ENCODE results near the gene NFATC2IP. TPM values are rescaled to one million over a fixed set of nuclear protein-coding genes. Genes with fewer than 3 reads are reported as not detected.

Gene NFATC2IP
- total and polyA plus RNA-seq, 4 donors, result 5.8 to 17.6 (median 11.9) TPM

- no peaks in the 10 kb centered on the region for H3K36me3 ChIP-seq (ENCODE audit: control insufficient read depth in 4 of 4, insufficient read depth in 3 of 4, low read depth in 1 of 4, low read length in 3 of 4)
- WGBS, result 61% methylated on average over 3 of the region's 3 CpGs
- no peak overlapping the region for H3K4me3 ChIP-seq (ENCODE audit: low read depth in 1 of 3, low read length in 3 of 3)
Observed at GRCh38 chr16:29014561-29015069, 63.9 kb downstream of the NFATC2IP start.

More at GRCh38 chr16:29014561-29015069, 63.9 kb downstream of the NFATC2IP start:
- no peak overlapping the region for H3K27ac ChIP-seq (ENCODE audit: low read depth in 1 of 2, low read length in 2 of 2)
- H3K27me3 ChIP-seq (ENCODE audit: control insufficient read depth in 4 of 4, insufficient read depth in 4 of 4, low read length in 3 of 4), result no peaks in the 10 kb centered on the region
- TF ChIP-seq MAX (IDR thresholded peaks at IDR 0.05) (no peak), SP1 (IDR thresholded peaks at IDR 0.05) (no peak), HNF4A (conservative IDR thresholded peaks at IDR 0.05) (no peak)
- DNase-seq (ENCODE audit: low spot score), result no peak
- no peak overlapping the region for H3K9ac ChIP-seq (ENCODE audit: low read depth in 1 of 2, low read length in 2 of 2)
- no peaks in the 10 kb centered on the region for H3K9me3 ChIP-seq (ENCODE audit: control insufficient read depth in 4 of 4, low read length in 3 of 4)
- peaks cover 0 to 10% (median 7%) of the 10 kb centered on the region in 4 donors for H3K4me1 ChIP-seq (ENCODE audit: control insufficient read depth in 4 of 4, insufficient read depth in 4 of 4, low read length in 3 of 4)

Other genes starting within 250 kb of the NFATC2IP start
- 100 to 1,000 TPM; 114 to 117 TPM for gene EIF3C, start 239.5 kb upstream of the NFATC2IP start, total RNA-seq
- gene EIF3C, start 239.5 kb upstream of the NFATC2IP start, polyA plus RNA-seq, result 100 to 1,000 TPM; 212 TPM
- 1 to 10 TPM in 1 of 2 donors, under 1 TPM in 1; 0.98 to 7.0 TPM for gene NPIPB9, start 199.2 kb upstream of the NFATC2IP start, total RNA-seq
- gene NPIPB9, start 199.2 kb upstream of the NFATC2IP start, polyA plus RNA-seq, result under 1 TPM; 0.06 to 0.83 TPM
- gene ATXN2L, start 127.9 kb upstream of the NFATC2IP start, total RNA-seq, result 10 to 100 TPM; 37.0 to 40.7 TPM
- 10 to 100 TPM; 23.1 to 28.7 TPM for gene ATXN2L, start 127.9 kb upstream of the NFATC2IP start, polyA plus RNA-seq
- 10 to 100 TPM; 90.4 to 96.0 TPM for gene TUFM, start 104.6 kb upstream of the NFATC2IP start, total RNA-seq
- gene TUFM, start 104.6 kb upstream of the NFATC2IP start, polyA plus RNA-seq, result 100 to 1,000 TPM; 177 to 191 TPM
- gene SH2B1, start 87.1 kb upstream of the NFATC2IP start, total RNA-seq, result 10 to 100 TPM in 1 of 2 donors, 1 to 10 TPM in 1; 8.3 to 10.5 TPM
- gene SH2B1, start 87.1 kb upstream of the NFATC2IP start, polyA plus RNA-seq, result 10 to 100 TPM in 1 of 2 donors, 1 to 10 TPM in 1; 4.9 to 13.0 TPM
- gene ATP2A1, start 72.4 kb upstream of the NFATC2IP start, total RNA-seq, result under 1 TPM; 0.09 to 0.17 TPM
- under 1 TPM; 0.07 to 0.23 TPM for gene ATP2A1, start 72.4 kb upstream of the NFATC2IP start, polyA plus RNA-seq
- gene RABEP2, start 25.7 kb upstream of the NFATC2IP start, total RNA-seq, result 10 to 100 TPM in 1 of 2 donors, 1 to 10 TPM in 1; 7.5 to 16.1 TPM
- gene RABEP2, start 25.7 kb upstream of the NFATC2IP start, polyA plus RNA-seq, result 1 to 10 TPM; 3.0 to 9.1 TPM
- 1 to 10 TPM in 1 of 2 donors, under 1 TPM in 1; 0.17 to 1.2 TPM for gene CD19, start 19.0 kb upstream of the NFATC2IP start, total RNA-seq
- under 1 TPM; 0.08 to 0.82 TPM for gene CD19, start 19.0 kb upstream of the NFATC2IP start, polyA plus RNA-seq
- gene SPNS1, start 23.8 kb downstream of the NFATC2IP start, total RNA-seq, result 10 to 100 TPM; 11.5 to 19.1 TPM
- 10 to 100 TPM; 12.2 to 20.5 TPM for gene SPNS1, start 23.8 kb downstream of the NFATC2IP start, polyA plus RNA-seq
- 1 to 10 TPM; 1.3 to 2.3 TPM for gene LAT, start 34.1 kb downstream of the NFATC2IP start, total RNA-seq
- gene LAT, start 34.1 kb downstream of the NFATC2IP start, polyA plus RNA-seq, result 1 to 10 TPM; 1.5 to 1.8 TPM

All from liver (tissue), 9 donors.